ENCODE measurements around the gene FDX2.

FDX2 gene

DNA sequence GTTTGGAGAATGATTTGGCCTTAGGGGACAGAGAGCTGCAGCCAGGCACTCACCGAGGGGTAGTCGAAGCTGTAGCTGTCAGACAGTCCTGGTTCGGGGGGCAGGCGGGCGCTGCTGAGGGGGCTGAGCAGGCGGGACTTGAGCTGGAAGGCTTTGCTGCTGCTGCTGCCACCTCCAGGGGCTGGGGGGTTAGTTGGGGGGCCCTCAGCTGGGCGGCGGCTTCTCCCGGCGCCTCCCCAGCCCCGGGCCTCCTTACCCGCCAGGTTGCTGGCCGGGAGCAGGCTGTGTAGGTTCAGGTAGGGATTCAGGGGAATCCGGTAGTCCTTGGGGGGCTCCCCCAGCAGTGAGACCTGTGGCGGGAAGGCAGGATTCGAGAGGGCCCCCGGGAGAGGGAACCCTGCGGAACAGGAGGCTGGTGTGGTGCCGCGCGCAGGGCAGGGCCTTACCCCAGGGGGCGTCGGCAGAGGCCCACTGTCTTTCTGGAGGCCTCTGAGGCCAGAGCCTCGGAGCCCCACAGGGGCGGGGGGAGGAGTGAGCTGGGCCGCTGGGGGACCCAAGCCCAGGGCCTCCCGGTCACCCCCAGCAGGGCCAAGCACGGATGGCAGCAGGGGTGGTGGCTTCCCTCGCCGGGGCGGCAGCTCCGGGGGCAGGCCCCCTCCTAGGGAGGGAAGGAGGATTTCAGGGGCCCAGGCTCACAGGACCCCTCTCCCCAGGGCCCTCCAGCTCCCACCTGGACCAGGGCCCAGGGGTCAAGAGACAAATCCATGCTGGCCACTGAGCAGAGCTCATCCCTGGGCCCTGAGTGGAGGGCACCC is 5.0 kb upstream of the FDX2 start:
- H3K9me2 ChIP-seq (replicated peaks; ENCODE audit: control insufficient read depth, low read length): no peaks in the 10 kb centered on the region
- H4K20me1 ChIP-seq (ENCODE audit: control insufficient read depth, insufficient read depth, low read depth, low read length): no peaks in the 10 kb centered on the region
- no peaks in the 10 kb centered on the region for H3K27me3 ChIP-seq (ENCODE audit: control insufficient read depth, low read length)
- peaks cover 88% of the 10 kb centered on the region for H3K36me3 ChIP-seq (ENCODE audit: control insufficient read depth, low read length)
- no peaks in the 10 kb centered on the region for H3K9me3 ChIP-seq (ENCODE audit: control insufficient read depth, insufficient read depth, low read length)
- H3F3A ChIP-seq (ENCODE audit: control insufficient read depth, insufficient read depth): peaks cover 10% of the 10 kb centered on the region
- peaks cover 6% of the 10 kb centered on the region for H3K4me1 ChIP-seq (ENCODE audit: control insufficient read depth, low read length)
- peaks cover 3% of the 10 kb centered on the region for H3K79me2 ChIP-seq (ENCODE audit: control insufficient read depth, low read length)
- TF ChIP-seq EZH2phosphoT487 (IDR thresholded peaks at IDR 0.05; ENCODE audit: borderline replicate concordance, low read length): no peak
- TF ChIP-seq, protein P1, sequence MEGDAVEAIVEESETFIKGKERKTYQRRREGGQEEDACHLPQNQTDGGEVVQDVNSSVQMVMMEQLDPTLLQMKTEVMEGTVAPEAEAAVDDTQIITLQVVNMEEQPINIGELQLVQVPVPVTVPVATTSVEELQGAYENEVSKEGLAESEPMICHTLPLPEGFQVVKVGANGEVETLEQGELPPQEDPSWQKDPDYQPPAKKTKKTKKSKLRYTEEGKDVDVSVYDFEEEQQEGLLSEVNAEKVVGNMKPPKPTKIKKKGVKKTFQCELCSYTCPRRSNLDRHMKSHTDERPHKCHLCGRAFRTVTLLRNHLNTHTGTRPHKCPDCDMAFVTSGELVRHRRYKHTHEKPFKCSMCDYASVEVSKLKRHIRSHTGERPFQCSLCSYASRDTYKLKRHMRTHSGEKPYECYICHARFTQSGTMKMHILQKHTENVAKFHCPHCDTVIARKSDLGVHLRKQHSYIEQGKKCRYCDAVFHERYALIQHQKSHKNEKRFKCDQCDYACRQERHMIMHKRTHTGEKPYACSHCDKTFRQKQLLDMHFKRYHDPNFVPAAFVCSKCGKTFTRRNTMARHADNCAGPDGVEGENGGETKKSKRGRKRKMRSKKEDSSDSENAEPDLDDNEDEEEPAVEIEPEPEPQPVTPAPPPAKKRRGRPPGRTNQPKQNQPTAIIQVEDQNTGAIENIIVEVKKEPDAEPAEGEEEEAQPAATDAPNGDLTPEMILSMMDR (IDR thresholded peaks at IDR 0.05; ENCODE audit: low read depth, low read length, poor library complexity, severe bottlenecking): no peak
- H3K4me3 ChIP-seq (ENCODE audit: low read length): no peak overlapping the region
- no peak overlapping the region for H3K27ac ChIP-seq (ENCODE audit: low read depth, low read length)
- no peak overlapping the region for H3K4me2 ChIP-seq (ENCODE audit: low read length)

DNA sequence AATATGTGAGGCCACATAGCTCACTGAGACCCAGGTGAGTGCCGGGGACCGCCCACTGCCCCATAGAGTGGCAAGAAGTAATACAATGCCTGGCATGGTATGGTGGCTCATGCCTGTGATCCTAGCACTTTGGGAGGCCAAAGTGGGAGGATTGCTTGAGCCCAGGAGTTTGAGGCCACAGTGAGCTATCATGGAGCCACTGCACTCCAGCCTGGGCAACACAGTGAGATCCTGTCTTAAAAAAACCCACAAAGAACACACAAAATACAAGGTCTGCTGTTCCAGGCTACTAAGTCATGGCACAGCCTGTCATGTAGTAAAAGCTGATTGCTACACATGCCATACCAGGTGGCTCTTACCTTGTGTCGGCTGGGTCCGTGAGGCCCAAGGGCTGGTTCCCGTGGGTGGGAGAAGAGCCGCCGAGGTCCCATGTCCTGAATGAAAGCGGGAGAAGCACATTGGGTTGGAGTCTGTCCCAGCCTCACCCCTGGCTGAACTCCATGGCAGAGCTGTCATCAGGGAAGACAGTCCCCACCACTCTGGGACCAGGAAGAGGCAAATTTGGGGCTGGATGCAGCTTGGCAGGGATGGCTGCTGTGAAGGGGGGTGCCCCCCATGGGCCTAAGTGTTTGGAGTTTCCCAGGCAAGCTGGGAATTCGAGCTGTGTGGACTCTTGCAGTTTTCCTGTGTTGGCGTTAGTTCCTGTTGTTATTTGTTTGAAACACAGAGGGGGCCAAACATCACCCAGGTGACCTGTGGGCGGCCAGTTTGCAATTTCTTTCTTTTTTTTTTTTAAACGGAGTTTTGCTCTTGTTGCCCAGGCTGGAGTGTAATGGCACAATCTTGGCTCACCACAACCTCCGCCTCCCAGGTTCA is 3.2 kb upstream of the FDX2 start:
- peaks cover 10% of the 10 kb centered on the region for H3K79me2 ChIP-seq (ENCODE audit: control insufficient read depth, low read length)
- H3K9me2 ChIP-seq (replicated peaks; ENCODE audit: control insufficient read depth, low read length): no peaks in the 10 kb centered on the region
- H3K27ac ChIP-seq (ENCODE audit: low read depth, low read length): no peak overlapping the region
- H4K20me1 ChIP-seq (ENCODE audit: control insufficient read depth, insufficient read depth, low read depth, low read length): no peaks in the 10 kb centered on the region
- no peaks in the 10 kb centered on the region for H3K27me3 ChIP-seq (ENCODE audit: control insufficient read depth, low read length)
- H3K9me3 ChIP-seq (ENCODE audit: control insufficient read depth, insufficient read depth, low read length): no peaks in the 10 kb centered on the region
- H3F3A ChIP-seq (ENCODE audit: control insufficient read depth, insufficient read depth): peaks cover 10% of the 10 kb centered on the region
- H3K36me3 ChIP-seq (ENCODE audit: control insufficient read depth, low read length): peaks cover 75% of the 10 kb centered on the region
- no peak overlapping the region for H3K4me3 ChIP-seq (ENCODE audit: low read length)
- no peak overlapping the region for H3K4me2 ChIP-seq (ENCODE audit: low read length)
- no peak for TF ChIP-seq EZH2phosphoT487 (IDR thresholded peaks at IDR 0.05; ENCODE audit: borderline replicate concordance, low read length)
- H3K4me1 ChIP-seq (ENCODE audit: control insufficient read depth, low read length): peaks cover 14% of the 10 kb centered on the region

DNA sequence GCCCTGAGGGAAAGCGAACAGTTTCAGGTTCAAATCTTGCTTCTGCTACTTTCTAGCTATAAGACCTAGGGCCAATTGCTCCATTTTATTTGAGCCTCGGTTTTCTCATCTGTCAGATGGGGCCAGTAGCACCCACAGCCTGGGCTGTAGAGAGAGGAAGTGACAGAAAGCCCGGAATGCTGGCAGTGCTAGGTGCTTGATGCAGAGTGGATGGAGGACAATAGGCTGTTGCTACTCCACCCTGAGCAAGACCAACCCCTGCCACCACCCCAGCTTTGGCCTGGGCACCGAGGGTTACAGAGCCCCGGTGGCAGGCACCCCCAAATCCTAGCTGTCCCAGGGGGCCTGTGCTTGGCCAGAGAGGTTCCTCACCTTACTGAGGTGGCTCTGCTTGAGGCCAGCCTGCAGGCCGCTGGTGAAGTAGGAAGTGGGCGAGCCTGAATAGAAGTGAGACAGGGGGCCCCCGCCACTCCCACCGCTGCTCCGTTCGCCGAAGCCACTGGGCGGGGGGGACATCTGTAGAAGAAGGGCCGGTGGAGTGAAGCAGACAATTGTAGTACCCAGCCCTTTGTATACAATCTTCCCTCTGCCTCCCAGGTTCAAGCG is 2.1 kb upstream of the FDX2 start:
- Histone ChIP-seq H3K27ac (ENCODE audit: low read depth, low read length) (no peak overlapping the region), H3K9me2 (replicated peaks; ENCODE audit: control insufficient read depth, low read length) (no peaks in the 10 kb centered on the region), H3K36me3 (ENCODE audit: control insufficient read depth, low read length) (peaks cover 68% of the 10 kb centered on the region), H3K9me3 (ENCODE audit: control insufficient read depth, insufficient read depth, low read length) (no peaks in the 10 kb centered on the region), H3K27me3 (ENCODE audit: control insufficient read depth, low read length) (no peaks in the 10 kb centered on the region), H3K79me2 (ENCODE audit: control insufficient read depth, low read length) (peaks cover 10% of the 10 kb centered on the region), H3K4me3 (ENCODE audit: low read length) (no peak overlapping the region), H3K4me1 (ENCODE audit: control insufficient read depth, low read length) (peaks cover 14% of the 10 kb centered on the region), H4K20me1 (ENCODE audit: control insufficient read depth, insufficient read depth, low read depth, low read length) (no peaks in the 10 kb centered on the region), H3F3A (ENCODE audit: control insufficient read depth, insufficient read depth) (peaks cover 10% of the 10 kb centered on the region), H3K4me2 (ENCODE audit: low read length) (no peak overlapping the region)
- no peak for TF ChIP-seq EZH2phosphoT487 (IDR thresholded peaks at IDR 0.05; ENCODE audit: borderline replicate concordance, low read length)

DNA sequence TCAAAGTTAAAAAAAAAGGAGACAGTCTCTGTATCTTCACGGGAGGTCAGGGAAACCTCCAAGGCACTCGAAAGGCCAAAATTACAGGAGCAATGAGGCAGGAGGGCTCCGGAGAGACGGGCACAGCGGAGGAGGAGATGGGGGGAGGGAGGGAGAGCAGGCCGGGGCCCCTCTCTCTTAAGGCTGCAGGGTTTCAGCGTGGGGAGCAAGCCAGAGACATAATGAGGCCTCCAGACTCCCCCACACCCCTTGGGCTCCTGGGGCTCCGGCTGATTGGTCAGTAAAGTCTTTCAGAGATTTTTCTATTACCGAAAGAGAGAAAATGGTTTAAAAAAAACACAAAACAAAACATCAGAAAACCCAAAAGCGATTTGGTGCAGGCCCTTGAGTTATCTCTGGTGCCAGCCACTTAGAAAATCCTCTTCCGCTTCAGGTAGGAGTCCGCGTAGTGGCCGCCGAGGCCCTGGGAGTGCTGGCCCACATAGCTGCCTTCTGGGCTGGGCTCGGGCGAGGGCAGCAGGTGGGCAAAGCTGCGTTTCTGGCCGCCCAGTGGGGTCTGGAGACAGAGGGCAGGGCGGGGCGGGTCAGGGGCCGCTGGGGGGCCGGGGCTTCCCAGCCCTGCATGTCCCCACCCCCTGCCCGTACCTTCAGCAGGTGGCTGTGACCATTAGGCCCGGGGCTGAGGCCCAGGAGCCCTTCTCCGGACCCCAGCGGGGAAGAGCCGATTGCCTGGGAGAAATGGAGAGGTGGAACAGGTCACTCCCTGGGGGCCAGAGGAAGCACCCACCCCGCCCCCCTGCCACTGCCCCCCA is 1.4 kb upstream of the FDX2 start:
- Histone ChIP-seq H4K20me1 (ENCODE audit: control insufficient read depth, insufficient read depth, low read depth, low read length) (no peaks in the 10 kb centered on the region), H3K4me3 (ENCODE audit: low read length) (no peak overlapping the region), H3K9me2 (replicated peaks; ENCODE audit: control insufficient read depth, low read length) (no peaks in the 10 kb centered on the region), H3K4me1 (ENCODE audit: control insufficient read depth, low read length) (peaks cover 14% of the 10 kb centered on the region), H3F3A (ENCODE audit: control insufficient read depth, insufficient read depth) (peaks cover 10% of the 10 kb centered on the region), H3K27me3 (ENCODE audit: control insufficient read depth, low read length) (no peaks in the 10 kb centered on the region), H3K79me2 (ENCODE audit: control insufficient read depth, low read length) (peaks cover 10% of the 10 kb centered on the region), H3K27ac (ENCODE audit: low read depth, low read length) (no peak overlapping the region), H3K36me3 (ENCODE audit: control insufficient read depth, low read length) (peaks cover 61% of the 10 kb centered on the region), H3K4me2 (ENCODE audit: low read length) (no peak overlapping the region), H3K9me3 (ENCODE audit: control insufficient read depth, insufficient read depth, low read length) (no peaks in the 10 kb centered on the region)
- TF ChIP-seq, protein P1 (IDR thresholded peaks at IDR 0.05; ENCODE audit: low read depth, low read length, poor library complexity, severe bottlenecking): no peak
- no peak for TF ChIP-seq EZH2phosphoT487 (IDR thresholded peaks at IDR 0.05; ENCODE audit: borderline replicate concordance, low read length)
